Mesenteric fat pad (tissue), 1 donor: ENCODE measurements around the gene RASSF5. TPM values are rescaled to one million over a fixed set of nuclear protein-coding genes. Genes with fewer than 3 reads are reported as not detected.

ENCODE experiments used
- DNase-seq: peaks from one replicate; pipeline ENCODE4 v3.0.0-alpha.2; 2020; ENCODE audit warnings: low spot score
- total RNA-seq: library from RNA; stranded (reverse); fragmentation: NEBNext Ultra II Directional; extraction: Animal tissue kit (Norgen Biotek cat#: 25700); gene quantifications from one replicate; pipeline ENCODE4 v1.2.1, GENCODE V29; 2021
- donor health status: DM: yes; HTN: yes; CAD: no.

The RASSF5 gene
- total RNA-seq, 1 donor from 2014 or later: 11.4 TPM

GRCh38 chr1:206544562-206545257, 37.4 kb downstream of the RASSF5 start:
- DNase-seq: no peak

GRCh38 chr1:206545351-206545750, 38.0 kb downstream of the RASSF5 start:
- no peak for DNase-seq

- DNase-seq: no peak
Measured at GRCh38 chr1:206547104-206547503, 39.8 kb downstream of the RASSF5 start.

GRCh38 chr1:206550446-206550845, 43.1 kb downstream of the RASSF5 start:
- no peak for DNase-seq

- no peak for DNase-seq
Measured at GRCh38 chr1:206551296-206551985, 44.1 kb downstream of the RASSF5 start.

GRCh38 chr1:206551986-206552326, 44.6 kb downstream of the RASSF5 start:
- DNase-seq: no peak

GRCh38 chr1:206554211-206554610, 46.9 kb downstream of the RASSF5 start:
- no peak for DNase-seq

- no peak for DNase-seq
Measured at GRCh38 chr1:206554701-206555472, 47.6 kb downstream of the RASSF5 start.

GRCh38 chr1:206555473-206555935, 48.2 kb downstream of the RASSF5 start:
- no peak for DNase-seq

GRCh38 chr1:206556047-206556749, 48.9 kb downstream of the RASSF5 start:
- DNase-seq: no peak

GRCh38 chr1:206556750-206557635, 49.7 kb downstream of the RASSF5 start:
- peak; percentile 94 for DNase-seq

- no peak for DNase-seq
Measured at GRCh38 chr1:206557636-206558473, 50.5 kb downstream of the RASSF5 start.

- DNase-seq: no peak
Measured at GRCh38 chr1:206558794-206559671, 51.7 kb downstream of the RASSF5 start.

GRCh38 chr1:206559672-206559995, 52.3 kb downstream of the RASSF5 start:
- no peak for DNase-seq

- DNase-seq: no peak
Measured at GRCh38 chr1:206560007-206560716, 52.8 kb downstream of the RASSF5 start.

- DNase-seq: no peak
Measured at GRCh38 chr1:206563367-206564207, 56.3 kb downstream of the RASSF5 start.

- DNase-seq: no peak
Measured at GRCh38 chr1:206565995-206566394, 58.7 kb downstream of the RASSF5 start.
